Immature natural killer cell (primary cell): ENCODE results near the gene PON3. TPM values are rescaled to one million over a fixed set of nuclear protein-coding genes. Genes with fewer than 3 reads are reported as not detected.
A peak's percentile ranks its signal among the peaks of the same experiment; 100 is the strongest.

Experiments used
- DNase-seq, 3 donors: peaks; one replicate each; pipeline ENCODE4 v3.0.0; 2022; ENCODE audit warnings: mixed read lengths in 1 of 3
- H3K27ac Mint-ChIP-seq, 6 donors: one replicate each; pipeline ENCODE4 v1.8.0; 2020; ENCODE audit warnings: mixed read lengths in 6 of 6, mild to moderate bottlenecking in 5 of 6, inconsistent platforms in 4 of 6, moderate library complexity in 3 of 6
- H3K27me3 Mint-ChIP-seq, 3 donors: one replicate each; pipeline ENCODE4 v1.8.0; 2020 to 2021; ENCODE audit warnings: low read depth in 3 of 3, mild to moderate bottlenecking in 3 of 3, mixed read lengths in 3 of 3, moderate library complexity in 3 of 3, inconsistent platforms in 1 of 3
- H3K36me3 Mint-ChIP-seq, 3 donors: one replicate each; pipeline ENCODE4 v1.8.0; 2020; ENCODE audit warnings: mixed read lengths in 3 of 3, inconsistent platforms in 2 of 3, mild to moderate bottlenecking in 2 of 3
- H3K4me1 Mint-ChIP-seq, 2 donors: one replicate each; pipeline ENCODE4 v1.8.0; 2020; ENCODE audit warnings: inconsistent platforms in 2 of 2, mild to moderate bottlenecking in 2 of 2, mixed read lengths in 2 of 2, moderate library complexity in 1 of 2
- H3K4me3 Mint-ChIP-seq, 5 donors: one replicate each; pipeline ENCODE4 v1.8.0; 2020; ENCODE audit warnings: mild to moderate bottlenecking in 5 of 5, mixed read lengths in 5 of 5, inconsistent platforms in 3 of 5, moderate library complexity in 3 of 5
- H3K9me3 Mint-ChIP-seq, 6 donors: one replicate each; pipeline ENCODE4 v1.8.0; 2020; ENCODE audit warnings: mild to moderate bottlenecking in 6 of 6, mixed read lengths in 6 of 6, inconsistent platforms in 4 of 6, moderate library complexity in 3 of 6
- polyA plus RNA-seq, 3 donors: library from polyadenylated mRNA; unstranded; fragments of 300-500 nt; fragmentation: Illumina TruSeq; gene quantifications; one replicate each; pipeline ENCODE4 v1.2.3, GENCODE V29; 2021

Gene PON3
- polyA plus RNA-seq, 3 donors from 2014 or later: 0.39 TPM; not detected in 2

DNA sequence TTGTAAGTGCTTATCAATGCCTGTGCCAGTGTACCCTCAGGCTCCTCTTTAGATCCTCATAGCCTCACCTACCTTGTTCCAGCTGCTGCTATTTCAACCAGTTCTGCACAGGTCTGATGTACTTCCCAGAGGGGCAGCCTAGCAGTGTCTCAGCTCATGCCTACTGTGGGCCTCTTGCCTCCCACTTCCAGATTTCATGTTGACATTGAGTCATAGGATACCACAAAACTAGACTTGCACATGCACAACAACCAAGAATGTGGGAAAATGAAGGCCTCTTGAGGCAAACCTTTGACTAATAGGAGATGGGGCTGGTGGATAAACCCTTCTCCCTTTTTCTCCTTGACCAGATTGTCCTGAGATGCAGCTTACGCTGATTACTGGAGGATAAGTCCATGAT, 31.0 kb downstream of the PON3 start:
- Mint-ChIP-seq H3K27ac (no peak overlapping the region), H3K4me3 (no peak overlapping the region), H3K36me3 (no peaks in the 10 kb centered on the region), H3K27me3 (peaks cover 0 to 5% (median 4%) of the 10 kb centered on the region in 3 donors), H3K9me3 (no peaks in the 10 kb centered on the region), H3K4me1 (no peaks in the 10 kb centered on the region)
- DNase-seq: no peak

DNA sequence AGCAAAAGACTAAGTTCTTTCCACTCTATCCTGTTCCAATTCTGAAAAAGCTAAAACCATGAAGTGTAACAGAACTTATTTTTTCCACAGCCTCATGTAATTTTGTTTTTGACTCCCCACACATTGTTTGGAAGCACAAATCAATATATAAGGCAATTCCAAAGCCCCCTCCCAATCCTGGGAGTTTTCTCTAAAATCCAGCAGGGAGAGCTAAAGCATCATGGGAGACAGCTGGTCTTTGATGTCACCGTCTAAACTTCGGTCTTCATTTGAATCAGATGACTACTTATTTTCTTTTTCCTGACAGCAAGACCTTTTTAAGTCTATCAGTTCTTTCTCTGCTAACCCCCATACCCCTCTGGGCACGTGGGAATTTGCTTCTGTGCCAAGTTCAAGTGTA, 38.6 kb downstream of the PON3 start:
- no peak for DNase-seq
- peaks cover 0 to 4% (median 0%) of the 10 kb centered on the region in 6 donors for H3K9me3 Mint-ChIP-seq
- no peak overlapping the region for H3K27ac Mint-ChIP-seq
- peaks cover 7 to 18% (median 7%) of the 10 kb centered on the region in 3 donors for H3K27me3 Mint-ChIP-seq
- peaks cover 0 to 3% (median 0%) of the 10 kb centered on the region in 3 donors for H3K36me3 Mint-ChIP-seq
- no peak overlapping the region for H3K4me3 Mint-ChIP-seq
- H3K4me1 Mint-ChIP-seq: no peaks in the 10 kb centered on the region

DNA sequence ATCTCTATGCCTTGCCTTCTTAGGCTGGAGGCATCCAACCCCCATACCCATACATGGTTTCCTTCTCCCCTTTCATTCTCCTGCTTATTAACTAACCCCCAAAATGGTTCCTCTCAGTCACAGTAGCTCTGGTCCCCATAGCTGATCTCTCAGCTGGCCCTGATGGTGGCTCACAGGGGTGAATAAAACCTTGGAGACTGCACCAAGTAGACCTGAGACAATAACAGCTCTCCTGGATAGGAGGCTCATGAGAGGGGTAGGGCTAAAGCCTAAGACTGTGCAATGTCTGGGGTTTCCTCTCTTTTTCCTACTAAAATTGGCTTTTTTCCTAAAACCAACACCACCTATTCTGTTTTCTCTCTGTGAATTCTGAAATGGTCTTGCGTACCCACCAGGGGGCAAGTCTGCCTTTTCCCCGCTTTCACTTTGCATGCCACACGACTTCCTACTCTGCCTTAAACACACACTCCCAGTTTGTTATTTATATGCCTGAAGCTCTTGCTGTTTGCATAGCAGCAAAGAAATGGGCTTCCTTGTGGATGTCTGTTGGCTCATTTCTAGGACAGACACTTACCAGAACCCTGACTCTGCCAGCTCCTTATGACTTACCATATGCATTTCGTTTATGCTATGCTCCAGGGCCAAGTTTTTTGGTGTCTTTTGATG, 53.4 kb downstream of the PON3 start:
- H3K4me1 Mint-ChIP-seq: no peaks in the 10 kb centered on the region
- no peaks in the 10 kb centered on the region for H3K36me3 Mint-ChIP-seq
- H3K9me3 Mint-ChIP-seq: peaks cover 0 to 2% (median 0%) of the 10 kb centered on the region in 6 donors
- no peak overlapping the region for H3K4me3 Mint-ChIP-seq
- no peak overlapping the region for H3K27ac Mint-ChIP-seq
- no peak for DNase-seq
- peaks cover 0 to 8% (median 4%) of the 10 kb centered on the region in 3 donors for H3K27me3 Mint-ChIP-seq

DNA sequence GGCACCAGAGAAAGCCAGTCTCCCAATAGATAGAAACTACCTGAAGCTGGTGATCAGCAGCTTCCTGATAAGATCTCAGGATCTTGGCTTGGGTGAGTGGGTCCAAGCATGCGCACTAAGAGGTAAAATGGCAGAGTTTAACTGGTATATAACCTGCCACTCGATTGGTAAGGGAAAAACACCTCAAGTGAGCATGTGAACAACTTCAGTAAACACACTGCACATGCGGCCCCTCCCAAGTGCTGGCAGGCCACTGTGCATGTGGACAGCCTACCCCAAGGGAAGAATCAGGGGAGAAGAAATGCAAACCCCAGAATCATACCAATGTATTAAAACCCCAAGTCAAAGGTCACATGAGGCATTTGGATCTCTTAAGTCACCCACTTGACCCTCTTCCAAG, 54.1 kb downstream of the PON3 start:
- Mint-ChIP-seq H3K9me3 (peaks cover 0 to 2% (median 0%) of the 10 kb centered on the region in 6 donors), H3K27me3 (peaks cover 0 to 8% (median 4%) of the 10 kb centered on the region in 3 donors), H3K36me3 (no peaks in the 10 kb centered on the region), H3K27ac (no peak overlapping the region), H3K4me1 (no peaks in the 10 kb centered on the region), H3K4me3 (no peak overlapping the region)
- DNase-seq: no peak

- H3K9me3 Mint-ChIP-seq: peaks cover 0 to 2% (median 0%) of the 10 kb centered on the region in 6 donors
- H3K4me3 Mint-ChIP-seq: no peak overlapping the region
- peaks cover 0 to 9% (median 4%) of the 10 kb centered on the region in 3 donors for H3K27me3 Mint-ChIP-seq
- no peaks in the 10 kb centered on the region for H3K4me1 Mint-ChIP-seq
- H3K36me3 Mint-ChIP-seq: no peaks in the 10 kb centered on the region
- H3K27ac Mint-ChIP-seq: no peak overlapping the region
- no peak for DNase-seq
Measured at GRCh38 chr7:95340491-95340890, 55.7 kb downstream of the PON3 start.

DNA sequence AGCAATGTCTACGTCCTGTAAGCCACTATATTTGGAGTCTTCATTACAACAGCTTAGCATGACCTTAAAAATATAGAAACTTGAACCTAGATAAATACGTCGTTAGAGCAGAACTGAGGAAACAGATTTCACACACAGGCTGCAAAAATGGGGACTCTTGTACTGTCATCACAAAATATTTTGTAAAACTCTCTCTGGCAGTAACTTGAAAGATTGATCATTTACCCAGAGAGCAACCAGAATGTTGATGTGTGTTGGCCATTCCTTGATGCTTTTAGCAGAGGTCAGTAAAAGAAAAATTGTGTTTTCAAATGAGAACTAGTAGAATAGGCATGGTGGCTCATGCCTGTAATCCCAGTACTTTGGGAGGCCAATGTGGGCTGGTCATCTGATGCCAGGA, 57.3 kb downstream of the PON3 start:
- DNase-seq: no peak
- H3K27ac Mint-ChIP-seq: no peak overlapping the region
- H3K27me3 Mint-ChIP-seq: peaks cover 0 to 9% (median 4%) of the 10 kb centered on the region in 3 donors
- H3K4me3 Mint-ChIP-seq: no peak overlapping the region
- H3K9me3 Mint-ChIP-seq: peaks cover 0 to 2% (median 0%) of the 10 kb centered on the region in 6 donors
- no peaks in the 10 kb centered on the region for H3K36me3 Mint-ChIP-seq
- H3K4me1 Mint-ChIP-seq: no peaks in the 10 kb centered on the region

GRCh38 chr7:95335093-95335492, 61.1 kb downstream of the PON3 start:
- no peak overlapping the region for H3K4me3 Mint-ChIP-seq
- peaks cover 0 to 2% (median 0%) of the 10 kb centered on the region in 3 donors for H3K27me3 Mint-ChIP-seq
- H3K4me1 Mint-ChIP-seq: peaks cover 9 to 13% of the 10 kb centered on the region in 2 donors
- DNase-seq: no peak
- H3K9me3 Mint-ChIP-seq: no peaks in the 10 kb centered on the region
- no peak overlapping the region for H3K27ac Mint-ChIP-seq
- no peaks in the 10 kb centered on the region for H3K36me3 Mint-ChIP-seq

DNA sequence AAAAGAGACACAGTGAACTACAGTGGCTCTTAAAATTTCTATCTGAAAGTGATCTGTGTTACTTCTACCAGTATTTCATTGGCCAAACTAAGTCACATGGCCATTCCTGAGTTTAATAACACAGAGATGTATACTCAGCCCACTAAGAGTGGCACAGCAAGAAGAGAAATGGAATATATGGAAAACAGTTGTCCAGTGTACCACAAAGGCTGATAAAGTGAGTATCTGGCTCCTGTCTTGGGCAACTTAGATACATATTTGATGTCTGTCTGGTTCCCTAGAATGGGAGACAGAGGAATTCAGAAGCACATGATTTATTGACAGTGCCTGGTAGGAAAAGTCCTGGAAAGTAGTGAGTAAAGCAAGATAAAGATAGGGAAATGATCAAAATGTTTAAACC, 61.7 kb downstream of the PON3 start:
- Mint-ChIP-seq H3K4me1 (peaks cover 11 to 17% of the 10 kb centered on the region in 2 donors), H3K27me3 (peaks cover 0 to 2% (median 0%) of the 10 kb centered on the region in 3 donors), H3K36me3 (no peaks in the 10 kb centered on the region), H3K27ac (no peak overlapping the region), H3K4me3 (no peak overlapping the region), H3K9me3 (no peaks in the 10 kb centered on the region)
- no peak for DNase-seq

DNA sequence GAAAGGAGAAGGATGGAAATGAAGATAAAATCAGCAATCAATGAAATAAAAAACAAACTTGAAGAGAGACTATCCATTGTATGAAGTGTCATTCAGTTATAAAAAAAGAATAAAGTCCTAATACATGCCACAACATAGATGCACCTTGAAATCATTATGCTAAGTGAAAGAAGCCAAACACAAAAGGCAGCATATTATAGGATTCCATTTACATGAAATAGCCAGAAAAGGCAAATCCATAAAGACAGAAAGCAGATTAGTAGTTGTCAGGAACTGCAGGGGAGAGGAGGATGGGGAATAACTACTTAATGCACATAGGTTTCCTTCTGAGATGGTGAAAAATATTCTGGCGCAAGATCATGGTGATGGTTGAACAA, 65.2 kb downstream of the PON3 start:
- Mint-ChIP-seq H3K27me3 (peaks cover under 1 to 2% (median 2%) of the 10 kb centered on the region in 3 donors), H3K9me3 (no peaks in the 10 kb centered on the region), H3K27ac (peak overlapping the region; percentile 49 to 90 (median 85)), H3K4me1 (peaks cover 11 to 17% of the 10 kb centered on the region in 2 donors), H3K36me3 (no peaks in the 10 kb centered on the region), H3K4me3 (peak overlapping the region; percentile 68 to 80 (median 70))
- no peak for DNase-seq

GRCh38 chr7:95330204-95330960, 65.8 kb downstream of the PON3 start:
- Mint-ChIP-seq H3K36me3 (no peaks in the 10 kb centered on the region), H3K27ac (peak overlapping the region; percentile 49 to 90 (median 85)), H3K27me3 (peaks cover 0 to 2% (median 2%) of the 10 kb centered on the region in 3 donors), H3K9me3 (no peaks in the 10 kb centered on the region), H3K4me1 (peaks cover 11 to 17% of the 10 kb centered on the region in 2 donors), H3K4me3 (peak overlapping the region; percentile 68 to 80 (median 70))
- DNase-seq: peak; percentile 23 to 38 (median 32)

GRCh38 chr7:95327356-95327755, 68.8 kb downstream of the PON3 start:
- Mint-ChIP-seq H3K27me3 (peaks cover 2 to 5% (median 2%) of the 10 kb centered on the region in 3 donors), H3K36me3 (no peaks in the 10 kb centered on the region), H3K9me3 (no peaks in the 10 kb centered on the region), H3K4me3 (no peak overlapping the region), H3K4me1 (peaks cover 11 to 17% of the 10 kb centered on the region in 2 donors), H3K27ac (no peak overlapping the region)
- no peak for DNase-seq

GRCh38 chr7:95324431-95324830, 71.7 kb downstream of the PON3 start, which contains the start of gene PON1:
PON1 (minus strand) TSS chr7:95324532; CDS start chr7:95324475, 57 bp downstream.
- H3K9me3 Mint-ChIP-seq: no peaks in the 10 kb centered on the region
- no peak within 1 kb of the TSS for H3K27ac Mint-ChIP-seq
- H3K4me1 Mint-ChIP-seq: no peaks in the 10 kb centered on the region
- H3K27me3 Mint-ChIP-seq: peaks cover 4 to 8% (median 6%) of the 10 kb centered on the region in 3 donors
- H3K4me3 Mint-ChIP-seq: no peak within 1 kb of the TSS
- no peaks in the 10 kb centered on the region for H3K36me3 Mint-ChIP-seq
- no peak for DNase-seq

GRCh38 chr7:95323410-95324129, 72.6 kb downstream of the PON3 start:
- H3K27ac Mint-ChIP-seq: no peak overlapping the region
- H3K36me3 Mint-ChIP-seq: no peaks in the 10 kb centered on the region
- H3K9me3 Mint-ChIP-seq: no peaks in the 10 kb centered on the region
- peaks cover 4 to 8% (median 8%) of the 10 kb centered on the region in 3 donors for H3K27me3 Mint-ChIP-seq
- no peak for DNase-seq
- H3K4me1 Mint-ChIP-seq: no peaks in the 10 kb centered on the region
- no peak overlapping the region for H3K4me3 Mint-ChIP-seq

GRCh38 chr7:95322854-95323253, 73.3 kb downstream of the PON3 start:
- peaks cover 3 to 10% (median 8%) of the 10 kb centered on the region in 3 donors for H3K27me3 Mint-ChIP-seq
- no peak overlapping the region for H3K27ac Mint-ChIP-seq
- no peaks in the 10 kb centered on the region for H3K36me3 Mint-ChIP-seq
- DNase-seq: no peak
- H3K4me3 Mint-ChIP-seq: no peak overlapping the region
- no peaks in the 10 kb centered on the region for H3K4me1 Mint-ChIP-seq
- no peaks in the 10 kb centered on the region for H3K9me3 Mint-ChIP-seq
